Activated naive CD4-positive, alpha-beta T cell treated with anti-CD3 and anti-CD28 coated beads, Interleukin-2, amount 50 U/mL, for 16 hours (primary cell): ENCODE measurements around the gene LRRC10B.

Experiments used
- DNase-seq: peaks from one replicate; pipeline ENCODE4 v3.0.0-alpha.2; 2020

LRRC10B gene

GRCh38 chr11:61549662-61550568 is 41.4 kb downstream of the LRRC10B start:
- no peak for DNase-seq

GRCh38 chr11:61550665-61551227 is 42.2 kb downstream of the LRRC10B start:
- no peak for DNase-seq

- DNase-seq, result no peak
Observed at GRCh38 chr11:61551634-61552033, 43.1 kb downstream of the LRRC10B start.

GRCh38 chr11:61552108-61552635 is 43.6 kb downstream of the LRRC10B start:
- no peak for DNase-seq

- DNase-seq, result no peak
Observed at GRCh38 chr11:61553373-61554171, 45.0 kb downstream of the LRRC10B start.

- peak; percentile 28 for DNase-seq
Observed at GRCh38 chr11:61554172-61554988, 45.8 kb downstream of the LRRC10B start.

GRCh38 chr11:61555051-61555969 is 46.8 kb downstream of the LRRC10B start:
- no peak for DNase-seq

GRCh38 chr11:61555978-61556377 is 47.4 kb downstream of the LRRC10B start:
- no peak for DNase-seq

GRCh38 chr11:61556621-61557020 is 48.1 kb downstream of the LRRC10B start:
- DNase-seq, result no peak
